ENCODE measurements around the gene PRKCE. TPM values are rescaled to one million over a fixed set of nuclear protein-coding genes. Genes with fewer than 3 reads are reported as not detected.

The PRKCE gene
- total RNA-seq, 1 experiment from 2014 or later = 2.4 TPM

- CTCF ChIA-PET = no interaction called here
- H3K36me3 ChIP-seq (ENCODE audit: insufficient read depth, low read length, poor library complexity, severe bottlenecking) = no peaks in the 10 kb centered on the region
- no peak for TF ChIP-seq EZH2 (IDR thresholded peaks at IDR 0.05; ENCODE audit: borderline replicate concordance, low read depth, low read length, poor library complexity, severe bottlenecking)
- no peak for TF ChIP-seq CTCF (conservative IDR thresholded peaks at IDR 0.05; ENCODE audit: low read depth, low read length)
- intact Hi-C loops (cut with micrococcal nuclease; ENCODE audit: unreplicated experiment) = no loop called here
- H3K27ac ChIP-seq (ENCODE audit: low read depth, low read length, poor library complexity, severe bottlenecking) = no peak overlapping the region
- H3K27me3 ChIP-seq (replicated peaks; ENCODE audit: insufficient read depth, low read depth, low read length, poor library complexity) = peaks cover 59% of the 10 kb centered on the region
- H3K9me3 ChIP-seq (ENCODE audit: low read depth, low read length, poor library complexity, severe bottlenecking) = no peaks in the 10 kb centered on the region
- no peak overlapping the region for H3K4me3 ChIP-seq (ENCODE audit: low read depth, low read length, poor library complexity, severe bottlenecking)
- BruUV-seq (replicated peaks) = no TSS peak
- no peaks in the 10 kb centered on the region for H3K4me1 ChIP-seq (ENCODE audit: insufficient read depth, low read length, poor library complexity, severe bottlenecking)
- DNase-seq (ENCODE audit: low spot score) = no peak
- POLR2A ChIA-PET (ENCODE audit: low non-redundant PET) = no interaction called here
These were observed 15.5 kb upstream of the PRKCE start for GRCh38 chr2:45636008-45636407.

DNA sequence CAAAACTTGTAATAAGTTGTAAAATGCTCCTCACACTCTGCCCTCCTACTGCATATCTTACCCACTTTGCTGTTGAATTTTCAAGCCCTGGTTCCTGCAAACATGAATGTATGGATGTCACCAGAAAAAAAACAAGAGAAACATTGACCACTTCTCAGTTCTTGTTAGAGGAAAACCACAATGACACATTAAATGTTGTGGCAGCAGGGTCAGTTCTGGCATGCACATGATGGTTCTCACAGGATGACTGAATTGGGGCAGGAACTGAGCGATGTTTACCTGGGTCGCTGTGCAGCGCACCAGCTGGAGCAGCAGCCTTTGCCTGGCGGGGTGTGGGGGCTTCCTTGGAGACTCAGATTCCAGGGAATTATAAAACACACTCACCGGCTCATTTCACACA lies 14.0 kb upstream of the PRKCE start:
- ChIA-PET CTCF (no interaction called here), POLR2A (ENCODE audit: low non-redundant PET) (no interaction called here)
- no peaks in the 10 kb centered on the region for H3K4me1 ChIP-seq (ENCODE audit: insufficient read depth, low read length, poor library complexity, severe bottlenecking)
- H3K27ac ChIP-seq (ENCODE audit: low read depth, low read length, poor library complexity, severe bottlenecking) = no peak overlapping the region
- H3K36me3 ChIP-seq (ENCODE audit: insufficient read depth, low read length, poor library complexity, severe bottlenecking) = no peaks in the 10 kb centered on the region
- no peak overlapping the region for H3K4me3 ChIP-seq (ENCODE audit: low read depth, low read length, poor library complexity, severe bottlenecking)
- H3K9me3 ChIP-seq (ENCODE audit: low read depth, low read length, poor library complexity, severe bottlenecking) = no peaks in the 10 kb centered on the region
- no peak for DNase-seq (ENCODE audit: low spot score)
- peaks cover 53% of the 10 kb centered on the region for H3K27me3 ChIP-seq (replicated peaks; ENCODE audit: insufficient read depth, low read depth, low read length, poor library complexity)
- no peak for TF ChIP-seq EZH2 (IDR thresholded peaks at IDR 0.05; ENCODE audit: borderline replicate concordance, low read depth, low read length, poor library complexity, severe bottlenecking)
- no peak for TF ChIP-seq CTCF (conservative IDR thresholded peaks at IDR 0.05; ENCODE audit: low read depth, low read length)
- intact Hi-C loops (cut with micrococcal nuclease; ENCODE audit: unreplicated experiment) = no loop called here
- no TSS peak for BruUV-seq (replicated peaks)

- H3K4me3 ChIP-seq (ENCODE audit: low read depth, low read length, poor library complexity, severe bottlenecking) = no peak overlapping the region
- H3K27ac ChIP-seq (ENCODE audit: low read depth, low read length, poor library complexity, severe bottlenecking) = no peak overlapping the region
- intact Hi-C loops (cut with micrococcal nuclease; ENCODE audit: unreplicated experiment) = loop anchor here (5.0 kb wide), 1 partner anchor 727 kb away; no protein-coding TSS in a partner anchor
- H3K36me3 ChIP-seq (ENCODE audit: insufficient read depth, low read length, poor library complexity, severe bottlenecking) = no peaks in the 10 kb centered on the region
- ChIA-PET CTCF (no interaction called here), POLR2A (ENCODE audit: low non-redundant PET) (no interaction called here)
- no peaks in the 10 kb centered on the region for H3K9me3 ChIP-seq (ENCODE audit: low read depth, low read length, poor library complexity, severe bottlenecking)
- no TSS peak for BruUV-seq (replicated peaks)
- H3K4me1 ChIP-seq (ENCODE audit: insufficient read depth, low read length, poor library complexity, severe bottlenecking) = no peaks in the 10 kb centered on the region
- DNase-seq (ENCODE audit: low spot score) = no peak
- peaks cover 30% of the 10 kb centered on the region for H3K27me3 ChIP-seq (replicated peaks; ENCODE audit: insufficient read depth, low read depth, low read length, poor library complexity)
- no peak for TF ChIP-seq CTCF (conservative IDR thresholded peaks at IDR 0.05; ENCODE audit: low read depth, low read length)
- TF ChIP-seq EZH2 (IDR thresholded peaks at IDR 0.05; ENCODE audit: borderline replicate concordance, low read depth, low read length, poor library complexity, severe bottlenecking) = no peak
These were observed 10.9 kb upstream of the PRKCE start for GRCh38 chr2:45640576-45640975.
